Measurements from ENCODE around the gene PHF12. TPM values are rescaled to one million over a fixed set of nuclear protein-coding genes. Genes with fewer than 3 reads are reported as not detected.
"Not testable (repeated sequence)": the region's sequence is repeated elsewhere in the genome, so short reads cannot be mapped to it uniquely, and the experiment has no call there.

PHF12 gene
- total and polyA plus RNA-seq, 2 experiments from 2014 or later, result 19.7 to 41.0 TPM

GRCh38 chr17:28893248-28894183 lies 57.8 kb downstream of the PHF12 start:
- H3K27ac ChIP-seq (ENCODE audit: low read depth); H3K9me2 ChIP-seq (ENCODE audit: insufficient read depth); H3K36me3 ChIP-seq (ENCODE audit: insufficient read depth); H3K4me3 ChIP-seq; H3K9me3 Mint-ChIP-seq; H3K4me3 Mint-ChIP-seq; ATAC-seq; DNase-seq (ENCODE audit: low spot score); H3K4me2 ChIP-seq; H3K27me3 ChIP-seq (ENCODE audit: insufficient read depth); H2AFZ ChIP-seq: not testable (repeated sequence)
- H3F3A ChIP-seq (replicated peaks; ENCODE audit: low read depth), result peaks cover 29% of the 10 kb centered on the region
- peaks cover 19% of the 10 kb centered on the region for H3K4me1 ChIP-seq (ENCODE audit: insufficient read depth)
- peaks cover 31% of the 10 kb centered on the region for H3K79me2 ChIP-seq (replicated peaks; ENCODE audit: insufficient read depth)
- H3K4me1 Mint-ChIP-seq, result peaks cover 31% of the 10 kb centered on the region
- peaks cover 22% of the 10 kb centered on the region for H3K27me3 Mint-ChIP-seq (ENCODE audit: insufficient read depth, low read depth, poor library complexity)
- H4K20me1 ChIP-seq (replicated peaks; ENCODE audit: insufficient read depth), result peaks cover 15% of the 10 kb centered on the region
- peaks cover 31% of the 10 kb centered on the region for H3K36me3 Mint-ChIP-seq (ENCODE audit: low read depth)
- peak overlapping the region; percentile 23; the same call in 1 of the 2 replicates for H3K27ac Mint-ChIP-seq

- Histone ChIP-seq H3F3A (replicated peaks; ENCODE audit: low read depth) (peaks cover 18% of the 10 kb centered on the region; the same call in 1 of the 2 replicates), H3K27me3 (ENCODE audit: insufficient read depth) (no peaks in the 10 kb centered on the region), H4K20me1 (replicated peaks; ENCODE audit: insufficient read depth) (peaks cover 15% of the 10 kb centered on the region), H3K27ac (ENCODE audit: low read depth) (no peak overlapping the region), H3K4me3 (no peak overlapping the region), H3K4me1 (ENCODE audit: insufficient read depth) (peaks cover 17% of the 10 kb centered on the region), H2AFZ (no peak overlapping the region), H3K36me3 (ENCODE audit: insufficient read depth) (no peaks in the 10 kb centered on the region), H3K79me2 (replicated peaks; ENCODE audit: insufficient read depth) (peaks cover 31% of the 10 kb centered on the region), H3K4me2 (no peak overlapping the region), H3K9me2 (ENCODE audit: insufficient read depth) (no peaks in the 10 kb centered on the region)
- no peak overlapping the region for H3K27ac Mint-ChIP-seq
- H3K27me3 Mint-ChIP-seq (ENCODE audit: insufficient read depth, low read depth, poor library complexity), result peaks cover 19% of the 10 kb centered on the region
- TF ChIP-seq REST (IDR thresholded peaks at IDR 0.05; ENCODE audit: unreplicated experiment) (no peak), ZNF114 (CRISPR knock-in tag; IDR thresholded peaks at IDR 0.05) (no peak), EZH2 (IDR thresholded peaks at IDR 0.05; ENCODE audit: low read depth, unreplicated experiment) (no peak)
- peaks cover 31% of the 10 kb centered on the region for H3K4me1 Mint-ChIP-seq
- peaks cover 31% of the 10 kb centered on the region for H3K36me3 Mint-ChIP-seq (ENCODE audit: low read depth)
- ATAC-seq (no peak), DNase-seq (ENCODE audit: low spot score) (no peak)
- H3K9me3 Mint-ChIP-seq, result no peaks in the 10 kb centered on the region
- no peak overlapping the region for H3K4me3 Mint-ChIP-seq
These were observed 59.3 kb downstream of the PHF12 start for GRCh38 chr17:28892024-28892423.

GRCh38 chr17:28891201-28891600 lies 60.1 kb downstream of the PHF12 start:
- peaks cover 31% of the 10 kb centered on the region for H3K36me3 Mint-ChIP-seq (ENCODE audit: low read depth)
- Histone ChIP-seq H3K79me2 (replicated peaks; ENCODE audit: insufficient read depth) (peaks cover 27% of the 10 kb centered on the region), H3K27ac (ENCODE audit: low read depth) (no peak overlapping the region), H3K4me1 (ENCODE audit: insufficient read depth) (peaks cover 13% of the 10 kb centered on the region), H3K4me3 (no peak overlapping the region), H3K27me3 (ENCODE audit: insufficient read depth) (no peaks in the 10 kb centered on the region), H3K4me2 (no peak overlapping the region), H3K36me3 (ENCODE audit: insufficient read depth) (no peaks in the 10 kb centered on the region), H4K20me1 (replicated peaks; ENCODE audit: insufficient read depth) (peaks cover 9% of the 10 kb centered on the region; the same call in 1 of the 2 replicates), H3F3A (replicated peaks; ENCODE audit: low read depth) (peaks cover 12% of the 10 kb centered on the region; the same call in 1 of the 2 replicates), H3K9me2 (ENCODE audit: insufficient read depth) (no peaks in the 10 kb centered on the region), H2AFZ (no peak overlapping the region)
- H3K9me3 Mint-ChIP-seq, result no peaks in the 10 kb centered on the region
- no peak overlapping the region for H3K27ac Mint-ChIP-seq
- H3K4me1 Mint-ChIP-seq, result peaks cover 27% of the 10 kb centered on the region
- no peak overlapping the region for H3K4me3 Mint-ChIP-seq
- DNase-seq (ENCODE audit: low spot score) (no peak), ATAC-seq (no peak)
- peaks cover 15% of the 10 kb centered on the region for H3K27me3 Mint-ChIP-seq (ENCODE audit: insufficient read depth, low read depth, poor library complexity)
- no peak for TF ChIP-seq STAT1 (IDR thresholded peaks at IDR 0.05; ENCODE audit: unreplicated experiment)
- TF ChIP-seq ETS1 (IDR thresholded peaks at IDR 0.05), result no peak
- no peak for TF ChIP-seq EZH2 (IDR thresholded peaks at IDR 0.05; ENCODE audit: low read depth, unreplicated experiment)
- no peak for TF ChIP-seq ZNF114 (CRISPR knock-in tag; IDR thresholded peaks at IDR 0.05)
- no peak for TF ChIP-seq REST (IDR thresholded peaks at IDR 0.05; ENCODE audit: unreplicated experiment)
- TF ChIP-seq CTCF (conservative IDR thresholded peaks at IDR 0.05; ENCODE audit: low read depth in 2 of 2), result no peak

Measured in GM23338 (cell line).